Fibroblast of mammary gland (primary cell): ENCODE measurements around the gene CMPK2.
A peak's percentile ranks its signal among the peaks of the same experiment; 100 is the strongest.

Source experiments
- DNase-seq: peaks from one replicate; pipeline ENCODE4 v3.0.0-alpha.2; 2010; ENCODE audit warnings: low read depth
- H3K4me3 ChIP-seq: 2 replicates; pipeline ENCODE4 v1.5.1; 2011; ENCODE audit warnings: low read depth, mild to moderate bottlenecking, low read length, moderate library complexity; ENCODE audit not compliant: control insufficient read depth
- TF ChIP-seq, protein P1 (sequence below): conservative IDR thresholded peaks from 2 replicates; pipeline ENCODE4 v1.5.1; 2011; ENCODE audit warnings: low read depth, low read length, inconsistent platforms; ENCODE audit not compliant: control insufficient read depth, insufficient read depth

CMPK2 gene

DNA sequence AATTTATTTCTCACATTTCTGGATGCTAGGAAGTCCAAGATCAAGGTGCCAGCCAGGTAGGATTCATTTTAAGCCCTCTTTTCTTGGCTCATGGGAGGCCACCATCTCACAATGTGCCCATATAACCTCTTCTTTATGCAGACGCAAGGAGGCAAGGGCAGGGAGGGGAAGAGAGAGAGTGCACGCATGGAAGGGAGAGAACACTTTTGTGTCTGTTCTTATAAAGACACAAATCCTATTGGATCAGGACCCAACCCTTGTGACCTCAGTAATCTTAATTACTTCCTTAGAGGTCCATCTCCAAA lies 32.5 kb downstream of the CMPK2 start:
- DNase-seq, result no peak
- no peak overlapping the region for H3K4me3 ChIP-seq
- TF ChIP-seq, protein P1, sequence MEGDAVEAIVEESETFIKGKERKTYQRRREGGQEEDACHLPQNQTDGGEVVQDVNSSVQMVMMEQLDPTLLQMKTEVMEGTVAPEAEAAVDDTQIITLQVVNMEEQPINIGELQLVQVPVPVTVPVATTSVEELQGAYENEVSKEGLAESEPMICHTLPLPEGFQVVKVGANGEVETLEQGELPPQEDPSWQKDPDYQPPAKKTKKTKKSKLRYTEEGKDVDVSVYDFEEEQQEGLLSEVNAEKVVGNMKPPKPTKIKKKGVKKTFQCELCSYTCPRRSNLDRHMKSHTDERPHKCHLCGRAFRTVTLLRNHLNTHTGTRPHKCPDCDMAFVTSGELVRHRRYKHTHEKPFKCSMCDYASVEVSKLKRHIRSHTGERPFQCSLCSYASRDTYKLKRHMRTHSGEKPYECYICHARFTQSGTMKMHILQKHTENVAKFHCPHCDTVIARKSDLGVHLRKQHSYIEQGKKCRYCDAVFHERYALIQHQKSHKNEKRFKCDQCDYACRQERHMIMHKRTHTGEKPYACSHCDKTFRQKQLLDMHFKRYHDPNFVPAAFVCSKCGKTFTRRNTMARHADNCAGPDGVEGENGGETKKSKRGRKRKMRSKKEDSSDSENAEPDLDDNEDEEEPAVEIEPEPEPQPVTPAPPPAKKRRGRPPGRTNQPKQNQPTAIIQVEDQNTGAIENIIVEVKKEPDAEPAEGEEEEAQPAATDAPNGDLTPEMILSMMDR, result no peak

DNA sequence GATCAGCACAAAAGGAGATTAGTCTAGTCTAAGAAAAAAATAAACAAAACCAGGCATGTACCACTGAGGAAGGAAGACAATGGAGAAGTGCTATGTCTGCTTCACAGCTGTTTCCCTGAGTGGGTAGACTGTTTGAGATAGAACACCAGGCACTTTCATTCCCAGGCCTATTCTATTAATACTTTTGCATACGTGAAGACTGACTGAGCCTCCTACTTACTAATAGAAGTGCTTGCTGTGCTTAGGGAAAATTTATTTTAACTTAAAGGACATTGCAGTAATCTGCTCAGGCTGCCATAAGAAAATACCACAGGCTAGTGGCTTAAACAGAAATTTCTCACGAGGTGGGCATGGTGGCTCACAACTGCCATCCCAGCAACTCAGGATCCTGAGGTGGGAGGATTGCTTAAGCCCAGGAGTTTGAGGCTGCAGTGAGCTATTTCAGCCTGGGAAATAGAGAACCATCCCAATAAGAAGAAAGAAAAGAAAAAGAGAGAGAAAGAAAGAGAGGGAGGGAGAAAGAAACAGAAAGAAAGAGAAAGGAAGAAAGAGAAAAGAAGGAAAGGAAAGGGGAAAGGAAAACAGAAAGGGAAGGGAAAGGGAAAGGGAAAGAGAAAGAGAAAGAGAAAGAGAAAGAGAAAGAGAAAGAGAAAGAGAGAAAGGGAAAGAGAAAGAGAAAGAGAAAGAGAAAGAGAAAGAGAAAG lies 33.0 kb downstream of the CMPK2 start:
- H3K4me3 ChIP-seq, result no peak overlapping the region
- DNase-seq, result no peak
- TF ChIP-seq, protein P1, result no peak

DNA sequence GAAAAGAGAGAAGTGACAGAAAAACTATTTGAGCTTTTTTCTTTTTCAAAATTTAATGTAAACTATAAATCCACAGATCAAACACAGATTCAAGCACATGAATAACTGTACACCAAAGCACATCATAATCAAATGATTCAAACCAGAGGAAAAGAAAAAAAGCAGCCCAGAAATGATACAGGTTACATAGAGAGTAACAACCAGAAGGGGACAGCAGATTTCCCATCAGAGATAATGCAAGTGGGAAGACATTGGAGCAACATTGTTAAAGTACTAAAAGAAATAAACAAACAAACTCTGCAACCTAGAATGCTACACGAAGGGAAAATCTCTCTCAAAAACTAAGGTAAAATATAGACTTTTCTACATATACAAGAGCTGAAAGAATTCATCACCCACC lies 34.5 kb downstream of the CMPK2 start:
- no peak for DNase-seq
- TF ChIP-seq, protein P1, result no peak
- no peak overlapping the region for H3K4me3 ChIP-seq

DNA sequence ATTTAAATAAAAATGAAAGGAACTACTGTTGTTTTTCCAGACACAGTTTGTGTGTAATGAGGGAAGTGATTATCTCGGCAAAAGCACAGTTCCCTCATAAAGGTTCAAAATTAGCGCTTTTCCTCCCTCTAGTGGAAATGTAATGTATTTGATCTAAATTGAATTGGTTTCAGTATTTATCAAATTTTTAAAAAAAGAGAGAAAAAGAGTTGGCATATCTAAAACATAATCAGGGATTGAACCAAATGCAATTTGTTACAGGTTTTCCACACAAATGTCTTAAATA lies 37.5 kb downstream of the CMPK2 start:
- H3K4me3 ChIP-seq, result no peak overlapping the region
- TF ChIP-seq, protein P1, result peak; percentile 51
- peak; percentile 68 for DNase-seq

DNA sequence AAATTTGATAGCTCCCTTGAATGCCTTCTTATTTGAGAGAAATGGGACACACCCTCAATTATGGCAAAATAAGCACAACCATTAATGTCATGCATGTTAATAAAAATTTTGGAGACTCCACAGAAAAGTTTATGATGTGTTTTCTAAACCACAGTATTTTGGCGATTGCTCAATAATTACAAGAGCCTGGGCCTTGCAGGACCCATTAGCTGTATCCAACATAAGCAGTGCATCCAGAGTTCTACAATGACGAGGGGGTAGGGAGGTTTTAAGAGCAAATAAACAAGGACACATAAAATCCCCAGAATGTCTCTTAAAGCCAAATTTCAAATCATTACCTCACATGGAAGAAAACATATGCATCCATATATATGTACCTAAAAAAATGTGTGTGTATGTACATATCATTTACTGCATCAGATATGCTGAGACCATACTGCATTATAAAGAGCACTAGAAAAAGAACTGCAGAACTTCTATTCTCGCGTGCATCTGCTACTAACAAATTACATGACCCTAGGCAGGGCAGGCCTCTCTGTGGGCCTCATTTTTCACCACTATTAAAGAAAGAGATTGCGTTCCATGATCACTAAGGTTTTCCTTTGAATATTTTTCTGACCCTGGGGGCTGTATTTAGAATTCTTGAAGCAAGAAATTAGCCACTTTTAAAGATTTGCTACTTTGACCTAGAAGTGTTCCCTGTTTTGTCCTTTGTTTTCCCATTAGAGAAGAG lies 38.0 kb downstream of the CMPK2 start:
- TF ChIP-seq, protein P1, result no peak
- peak; percentile 49 for DNase-seq
- no peak overlapping the region for H3K4me3 ChIP-seq

DNA sequence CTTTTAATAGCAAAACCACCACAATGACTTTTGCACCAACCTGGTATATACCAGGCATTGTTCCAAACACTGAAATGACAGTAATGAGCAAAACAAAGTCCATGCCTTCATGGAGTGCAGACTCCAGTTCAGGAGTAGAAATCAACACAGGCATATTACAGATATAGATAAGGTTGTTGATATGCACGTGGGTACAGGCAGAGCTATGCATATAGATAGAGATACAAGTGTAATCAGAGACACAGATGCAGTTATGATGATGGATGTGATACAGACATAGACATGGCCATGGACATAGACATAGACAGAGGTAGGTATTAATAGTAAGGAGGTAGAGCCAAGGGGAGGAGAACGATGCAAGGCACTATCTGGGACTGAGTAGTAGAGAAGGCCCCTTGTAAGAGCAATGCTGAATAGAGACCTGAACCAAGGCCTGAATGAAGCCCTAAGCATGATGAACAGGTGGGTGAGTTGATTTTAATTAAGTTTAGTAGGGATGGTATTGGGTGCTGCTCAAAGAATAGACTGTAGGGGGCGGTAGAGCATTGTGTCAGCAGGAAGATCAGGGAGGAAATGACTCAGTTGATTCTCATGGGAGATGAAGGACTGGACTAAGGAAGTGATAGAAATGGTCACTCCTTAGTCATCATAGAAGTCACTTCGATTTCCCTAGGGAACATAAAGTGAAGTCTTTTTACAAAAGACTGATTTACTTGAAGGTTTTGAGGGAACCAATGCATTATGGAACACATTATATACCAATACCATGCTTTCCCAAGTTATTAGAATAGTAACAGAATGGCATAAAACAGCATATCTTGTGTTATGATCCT lies 39.4 kb downstream of the CMPK2 start:
- DNase-seq, result peak; percentile 95
- TF ChIP-seq, protein P1, result peak; percentile 75

More for the DNA sequence above, 39.4 kb downstream of the CMPK2 start:
- no peak overlapping the region for H3K4me3 ChIP-seq
